Spinal cord (tissue), 10 donors: ENCODE measurements around the gene ALDOC. TPM values are rescaled to one million over a fixed set of nuclear protein-coding genes. Genes with fewer than 3 reads are reported as not detected.

Source experiments
- DNase-seq, 6 donors: peaks; one replicate each; pipeline versions ENCODE4 v3.0.0 to v3.0.0-alpha.2; 2013 to 2015; ENCODE audit warnings: low spot score in 6 of 6, low read depth in 4 of 6
- H3K27ac ChIP-seq: one replicate; pipeline ENCODE4 v1.5.1; 2013; ENCODE audit warnings: low read depth, low read length, control low read depth
- H3K27me3 ChIP-seq: one replicate; pipeline ENCODE4 v1.6.1; 2013; ENCODE audit warnings: low read length; ENCODE audit not compliant: control insufficient read depth, insufficient read depth
- H3K36me3 ChIP-seq: one replicate; pipeline ENCODE4 v1.6.1; 2013; ENCODE audit warnings: low read length; ENCODE audit not compliant: control insufficient read depth, insufficient read depth
- H3K4me1 ChIP-seq: one replicate; pipeline ENCODE4 v1.6.1; 2013; ENCODE audit warnings: low read length; ENCODE audit not compliant: control insufficient read depth, insufficient read depth
- H3K4me3 ChIP-seq: one replicate; pipeline ENCODE4 v1.5.1; 2013; ENCODE audit warnings: low read depth, low read length, control low read depth
- H3K9me3 ChIP-seq: one replicate; pipeline ENCODE4 v1.6.1; 2013; ENCODE audit warnings: low read length; ENCODE audit not compliant: control insufficient read depth, insufficient read depth
- WGBS: methylation state at CpG from one replicate; pipeline ENCODE4 v1.1.5; 2013; ENCODE audit warnings: missing lambda C conversion rate; ENCODE audit not compliant: insufficient coverage; 5-methylcytosine and 5-hydroxymethylcytosine counted together
- polyA plus RNA-seq, 2 donors: library from polyadenylated mRNA; unstranded; fragments of 120-200 nt; gene quantifications; one replicate each; pipeline ENCODE4 v1.2.1, GENCODE V29; 2013; ENCODE audit not compliant: insufficient read length in 2 of 2
- total RNA-seq, 2 donors: library from RNA; depleted of rRNA in 1 of 2; stranded (reverse); fragments of 120-200 nt in 1 of 2; fragments of >200 nt in 1 of 2; gene quantifications; one replicate each; pipeline versions ENCODE4 v1.2.3 to v1.2.4, GENCODE V29; 2013 to 2014
- donor health status: healthy.

Gene ALDOC
- total and polyA plus RNA-seq, 4 donors: 217 to 674 (median 598) TPM

DNA sequence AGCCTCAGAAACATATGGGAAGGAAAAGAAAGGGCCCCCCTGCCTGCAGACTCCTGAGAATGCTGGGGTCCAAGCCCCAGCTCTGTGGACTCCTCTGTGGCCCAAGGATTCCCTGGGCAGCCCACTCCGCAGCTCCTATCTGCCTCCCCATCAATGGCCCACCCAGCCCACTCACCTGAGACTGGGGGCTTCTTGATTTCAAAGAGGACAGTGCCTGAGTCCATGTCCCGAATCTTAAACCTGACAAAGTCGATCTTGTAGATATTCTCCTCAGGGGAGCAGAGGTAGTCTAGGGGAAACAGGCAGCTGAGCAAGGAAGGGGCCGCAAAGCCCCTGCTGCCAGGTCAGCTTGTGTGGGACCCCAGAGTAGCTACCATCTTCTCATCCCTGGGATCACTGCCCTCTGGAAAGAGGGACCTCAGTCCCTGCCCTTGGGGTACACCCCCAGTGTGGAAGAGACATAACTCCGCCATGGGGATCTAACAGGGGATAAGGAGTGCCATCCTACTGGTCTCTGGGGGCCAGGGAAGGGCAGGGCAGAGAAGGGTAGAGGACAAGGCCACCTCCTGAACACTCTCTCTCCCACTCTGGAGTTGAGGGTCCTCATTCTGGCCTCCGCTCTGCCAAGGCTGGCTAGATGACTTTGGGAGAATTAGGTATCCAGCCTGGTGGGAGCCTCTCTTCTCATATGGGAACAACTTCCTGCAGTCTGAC lies 28.1 kb downstream of the ALDOC start:
- DNase-seq: no peak
- 77% methylated on average over 5 of the region's 6 CpGs for WGBS
- Histone ChIP-seq H3K9me3 (no peaks in the 10 kb centered on the region), H3K36me3 (peaks cover 36% of the 10 kb centered on the region), H3K27ac (no peak overlapping the region), H3K4me3 (no peak overlapping the region), H3K27me3 (no peaks in the 10 kb centered on the region), H3K4me1 (peaks cover 39% of the 10 kb centered on the region)

DNA sequence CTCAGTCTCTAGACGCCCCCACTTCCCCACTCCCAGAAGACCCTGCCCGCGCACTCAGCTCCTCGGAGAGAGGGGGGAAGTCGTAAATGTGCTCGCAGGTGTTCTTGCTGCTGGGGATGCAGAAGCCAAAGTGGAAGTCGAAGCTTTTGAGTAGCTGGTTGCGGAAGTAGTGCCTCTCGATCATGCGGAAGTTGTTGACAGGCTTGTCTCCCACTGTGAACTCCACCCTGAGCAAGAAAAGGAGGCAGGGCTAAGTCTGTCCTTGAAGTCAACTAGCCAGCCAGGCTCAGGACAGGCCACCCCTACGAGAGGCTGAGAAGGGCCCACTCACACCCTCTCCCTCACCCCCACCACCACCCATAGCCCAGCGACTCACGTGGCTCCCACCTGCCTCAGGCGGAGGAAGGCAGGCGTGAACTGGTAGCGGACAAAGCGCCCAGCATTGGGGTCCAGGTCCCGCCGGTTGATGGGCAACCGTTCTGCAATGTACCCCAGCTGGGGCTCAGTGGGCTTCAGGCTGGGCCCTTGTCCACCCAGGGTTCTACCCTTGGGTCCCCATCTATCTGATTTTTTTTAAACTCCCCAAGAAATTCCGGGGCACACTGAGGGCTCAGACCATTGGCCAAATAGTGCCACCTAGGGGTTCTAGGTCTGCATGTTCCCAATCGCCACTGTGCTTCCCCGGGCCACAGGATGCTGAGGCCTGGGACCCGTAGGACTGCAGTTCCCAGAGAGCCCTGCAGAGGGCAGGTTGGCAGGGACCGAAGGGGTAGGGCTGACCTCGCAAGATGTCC lies 28.9 kb downstream of the ALDOC start:
- Histone ChIP-seq H3K4me3 (no peak overlapping the region), H3K9me3 (no peaks in the 10 kb centered on the region), H3K27ac (no peak overlapping the region), H3K36me3 (peaks cover 31% of the 10 kb centered on the region), H3K27me3 (no peaks in the 10 kb centered on the region), H3K4me1 (peaks cover 37% of the 10 kb centered on the region)
- DNase-seq: peak in 2 of 6 donors; percentile 70 to 73
- WGBS: 59% methylated on average over 23 of the region's 26 CpGs

GRCh38 chr17:28547096-28547622 lies 29.5 kb downstream of the ALDOC start:
- WGBS: 86% methylated on average over 10 of the region's 14 CpGs
- H3K36me3 ChIP-seq: peaks cover 31% of the 10 kb centered on the region
- no peak for DNase-seq
- no peaks in the 10 kb centered on the region for H3K27me3 ChIP-seq
- no peak overlapping the region for H3K27ac ChIP-seq
- no peaks in the 10 kb centered on the region for H3K9me3 ChIP-seq
- no peak overlapping the region for H3K4me3 ChIP-seq
- H3K4me1 ChIP-seq: peaks cover 35% of the 10 kb centered on the region

GRCh38 chr17:28545787-28546415 lies 30.8 kb downstream of the ALDOC start:
- DNase-seq: no peak
- no peaks in the 10 kb centered on the region for H3K27me3 ChIP-seq
- peaks cover 24% of the 10 kb centered on the region for H3K4me1 ChIP-seq
- H3K9me3 ChIP-seq: no peaks in the 10 kb centered on the region
- 62% methylated on average over 4 of the region's 6 CpGs for WGBS
- H3K4me3 ChIP-seq: no peak overlapping the region
- no peak overlapping the region for H3K27ac ChIP-seq
- peaks cover 31% of the 10 kb centered on the region for H3K36me3 ChIP-seq

GRCh38 chr17:28545141-28545503 lies 31.6 kb downstream of the ALDOC start:
- H3K4me3 ChIP-seq: no peak overlapping the region
- H3K36me3 ChIP-seq: peaks cover 31% of the 10 kb centered on the region
- H3K9me3 ChIP-seq: no peaks in the 10 kb centered on the region
- peaks cover 17% of the 10 kb centered on the region for H3K4me1 ChIP-seq
- no peak for DNase-seq
- WGBS: 95% methylated on average over 2 of the region's 2 CpGs
- no peak overlapping the region for H3K27ac ChIP-seq
- no peaks in the 10 kb centered on the region for H3K27me3 ChIP-seq

DNA sequence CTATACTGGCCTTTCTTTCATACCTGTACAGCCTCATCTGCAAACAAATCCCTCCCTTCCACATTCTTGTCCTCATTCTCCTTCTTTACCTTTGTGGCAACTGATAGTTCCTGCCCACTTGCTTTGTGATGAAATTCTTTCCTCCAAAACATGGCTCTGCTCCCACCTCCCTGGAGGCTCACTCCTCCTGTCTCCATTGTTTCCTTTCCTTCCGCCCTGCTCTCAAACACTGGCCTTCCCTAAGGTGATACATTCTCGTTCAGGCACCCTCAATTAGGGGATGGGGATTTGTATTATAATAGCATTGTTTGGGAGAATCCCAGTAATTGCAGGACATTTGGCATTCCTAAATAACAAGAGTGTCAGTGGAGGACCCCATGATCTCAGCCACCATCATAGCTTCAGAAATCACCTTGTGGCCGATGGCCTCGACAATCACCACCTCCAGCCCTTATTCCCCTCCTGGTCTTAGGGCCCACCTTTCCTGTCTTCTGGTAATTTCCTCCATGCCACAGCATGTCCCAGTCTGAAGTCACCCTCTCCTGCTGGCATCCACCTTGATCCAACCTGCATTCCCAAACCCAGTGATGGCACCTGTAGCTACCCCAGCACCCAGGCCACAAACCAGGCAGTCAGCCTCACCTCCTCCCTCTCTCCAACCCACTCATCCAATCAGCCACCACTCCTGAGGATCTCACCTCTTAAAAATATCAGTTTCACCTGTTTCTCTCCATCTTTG lies 32.1 kb downstream of the ALDOC start:
- no peak for DNase-seq
- WGBS: 88% methylated on average over 2 of the region's 4 CpGs
- Histone ChIP-seq H3K9me3 (no peaks in the 10 kb centered on the region), H3K4me3 (no peak overlapping the region), H3K27me3 (no peaks in the 10 kb centered on the region), H3K27ac (no peak overlapping the region), H3K36me3 (peaks cover 27% of the 10 kb centered on the region), H3K4me1 (peaks cover 12% of the 10 kb centered on the region)

GRCh38 chr17:28541439-28541838 lies 35.3 kb downstream of the ALDOC start:
- no peak for DNase-seq
- no peaks in the 10 kb centered on the region for H3K27me3 ChIP-seq
- peaks cover 7% of the 10 kb centered on the region for H3K36me3 ChIP-seq
- no peak overlapping the region for H3K27ac ChIP-seq
- 80% methylated on average over 1 of the region's 4 CpGs for WGBS
- no peaks in the 10 kb centered on the region for H3K4me1 ChIP-seq
- no peaks in the 10 kb centered on the region for H3K9me3 ChIP-seq
- no peak overlapping the region for H3K4me3 ChIP-seq

DNA sequence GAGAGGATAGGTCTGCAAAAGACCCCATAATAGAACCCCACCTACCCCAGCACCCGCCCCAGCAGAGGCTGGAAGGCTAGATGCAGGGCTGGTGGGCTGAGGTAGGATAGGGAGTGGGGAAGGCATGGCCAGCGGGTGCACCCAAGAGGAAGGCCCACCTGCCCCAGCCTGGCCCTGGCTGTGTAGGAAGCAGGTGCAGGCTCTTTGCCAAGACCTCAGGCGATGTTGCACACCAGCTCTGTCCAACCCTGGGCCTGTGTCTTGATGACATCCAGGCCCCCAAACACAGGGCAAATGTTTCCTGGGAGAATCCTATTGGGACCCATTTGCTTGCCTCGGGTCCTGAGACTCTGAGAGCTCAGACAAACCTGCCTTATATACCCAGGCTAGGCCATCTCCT lies 36.5 kb downstream of the ALDOC start:
- 81% methylated on average over 3 of the region's 4 CpGs for WGBS
- no peak for DNase-seq
- no peak overlapping the region for H3K27ac ChIP-seq
- no peak overlapping the region for H3K4me3 ChIP-seq
- H3K36me3 ChIP-seq: no peaks in the 10 kb centered on the region
- no peaks in the 10 kb centered on the region for H3K4me1 ChIP-seq
- no peaks in the 10 kb centered on the region for H3K27me3 ChIP-seq
- no peaks in the 10 kb centered on the region for H3K9me3 ChIP-seq

DNA sequence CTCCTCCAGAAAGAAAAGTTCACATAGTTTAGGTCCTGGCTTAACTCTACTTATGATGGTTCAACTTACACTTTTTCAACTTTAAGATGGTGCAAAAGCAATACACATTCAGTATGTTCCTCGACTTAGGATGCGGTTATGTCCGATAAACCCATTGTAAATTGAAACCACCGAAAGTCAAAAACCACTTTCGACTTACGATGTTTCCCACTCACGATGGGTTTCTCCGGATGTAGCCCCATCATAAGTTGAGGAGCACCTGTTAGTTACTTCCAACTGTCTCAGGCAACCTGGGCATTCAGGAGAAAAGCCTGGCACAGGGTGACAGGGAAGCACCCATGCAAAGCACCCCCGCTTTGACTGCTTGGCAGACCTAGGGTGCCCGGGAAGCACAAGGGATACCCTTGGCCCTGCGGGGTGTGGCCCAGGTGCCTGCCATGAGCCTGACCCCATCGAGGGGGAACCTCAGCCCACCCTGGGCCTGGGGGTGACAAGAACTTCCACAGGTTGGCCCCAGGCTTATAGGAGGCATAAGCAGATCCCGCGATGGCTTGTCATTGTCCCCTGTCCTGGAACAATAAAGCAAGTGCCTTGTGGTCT lies 38.3 kb downstream of the ALDOC start:
- Histone ChIP-seq H3K9me3 (no peaks in the 10 kb centered on the region), H3K4me3 (no peak overlapping the region), H3K27me3 (no peaks in the 10 kb centered on the region), H3K4me1 (no peaks in the 10 kb centered on the region), H3K27ac (no peak overlapping the region), H3K36me3 (no peaks in the 10 kb centered on the region)
- no peak for DNase-seq
- WGBS: 89% methylated on average over 14 of the region's 14 CpGs
